ENCODE results near the gene OR1I1. TPM values are rescaled to one million over a fixed set of nuclear protein-coding genes. Genes with fewer than 3 reads are reported as not detected.

Gene OR1I1
- total RNA-seq, 1 experiment from 2014 or later, result not detected

DNA sequence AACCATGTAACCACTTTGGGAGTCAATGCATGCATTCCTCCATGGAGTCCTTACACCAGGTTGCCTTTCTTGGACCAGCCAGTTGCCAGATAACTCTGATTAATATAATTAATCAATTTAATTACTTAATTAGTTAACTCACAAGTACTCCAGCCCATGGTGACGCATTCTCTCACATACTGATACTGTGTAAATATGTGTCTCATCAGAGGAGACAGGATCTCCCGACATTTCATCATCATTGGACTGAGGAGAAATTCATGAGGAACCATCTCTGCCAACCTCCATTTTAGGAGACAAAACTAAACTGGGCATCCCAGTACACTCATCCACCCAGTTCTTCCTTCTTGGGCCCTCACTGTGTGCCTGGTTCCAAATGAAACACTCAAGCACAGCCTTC is 39.2 kb upstream of the OR1I1 start:
- TF ChIP-seq CREM (CRISPR knock-in tag; IDR thresholded peaks at IDR 0.05) (no peak), EMX1 (CRISPR knock-in tag; IDR thresholded peaks at IDR 0.05) (no peak), TEAD4 (CRISPR knock-in tag; IDR thresholded peaks at IDR 0.05) (no peak), ZNF317 (CRISPR knock-in tag; IDR thresholded peaks at IDR 0.05; ENCODE audit: borderline replicate concordance, low read depth) (no peak), NR3C1 (CRISPR knock-in tag; conservative IDR thresholded peaks at IDR 0.05; ENCODE audit: low read depth) (no peak), GRHL2 (CRISPR knock-in tag; IDR thresholded peaks at IDR 0.05; ENCODE audit: insufficient replicate concordance, severe bottlenecking) (no peak), ZNF138 (CRISPR knock-in tag; conservative IDR thresholded peaks at IDR 0.05) (no peak), MXD4 (CRISPR knock-in tag; IDR thresholded peaks at IDR 0.05; ENCODE audit: borderline replicate concordance) (no peak), ZNF263 (CRISPR knock-in tag; IDR thresholded peaks at IDR 0.05; ENCODE audit: low read depth) (no peak)
- TF ChIP-seq, protein P1, sequence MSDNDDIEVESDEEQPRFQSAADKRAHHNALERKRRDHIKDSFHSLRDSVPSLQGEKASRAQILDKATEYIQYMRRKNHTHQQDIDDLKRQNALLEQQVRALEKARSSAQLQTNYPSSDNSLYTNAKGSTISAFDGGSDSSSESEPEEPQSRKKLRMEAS (CRISPR knock-in tag; IDR thresholded peaks at IDR 0.05), result no peak
- TF ChIP-seq, protein P2, sequence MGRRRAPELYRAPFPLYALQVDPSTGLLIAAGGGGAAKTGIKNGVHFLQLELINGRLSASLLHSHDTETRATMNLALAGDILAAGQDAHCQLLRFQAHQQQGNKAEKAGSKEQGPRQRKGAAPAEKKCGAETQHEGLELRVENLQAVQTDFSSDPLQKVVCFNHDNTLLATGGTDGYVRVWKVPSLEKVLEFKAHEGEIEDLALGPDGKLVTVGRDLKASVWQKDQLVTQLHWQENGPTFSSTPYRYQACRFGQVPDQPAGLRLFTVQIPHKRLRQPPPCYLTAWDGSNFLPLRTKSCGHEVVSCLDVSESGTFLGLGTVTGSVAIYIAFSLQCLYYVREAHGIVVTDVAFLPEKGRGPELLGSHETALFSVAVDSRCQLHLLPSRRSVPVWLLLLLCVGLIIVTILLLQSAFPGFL (CRISPR knock-in tag; IDR thresholded peaks at IDR 0.05; ENCODE audit: borderline replicate concordance), result no peak
- TF ChIP-seq, protein P3, sequence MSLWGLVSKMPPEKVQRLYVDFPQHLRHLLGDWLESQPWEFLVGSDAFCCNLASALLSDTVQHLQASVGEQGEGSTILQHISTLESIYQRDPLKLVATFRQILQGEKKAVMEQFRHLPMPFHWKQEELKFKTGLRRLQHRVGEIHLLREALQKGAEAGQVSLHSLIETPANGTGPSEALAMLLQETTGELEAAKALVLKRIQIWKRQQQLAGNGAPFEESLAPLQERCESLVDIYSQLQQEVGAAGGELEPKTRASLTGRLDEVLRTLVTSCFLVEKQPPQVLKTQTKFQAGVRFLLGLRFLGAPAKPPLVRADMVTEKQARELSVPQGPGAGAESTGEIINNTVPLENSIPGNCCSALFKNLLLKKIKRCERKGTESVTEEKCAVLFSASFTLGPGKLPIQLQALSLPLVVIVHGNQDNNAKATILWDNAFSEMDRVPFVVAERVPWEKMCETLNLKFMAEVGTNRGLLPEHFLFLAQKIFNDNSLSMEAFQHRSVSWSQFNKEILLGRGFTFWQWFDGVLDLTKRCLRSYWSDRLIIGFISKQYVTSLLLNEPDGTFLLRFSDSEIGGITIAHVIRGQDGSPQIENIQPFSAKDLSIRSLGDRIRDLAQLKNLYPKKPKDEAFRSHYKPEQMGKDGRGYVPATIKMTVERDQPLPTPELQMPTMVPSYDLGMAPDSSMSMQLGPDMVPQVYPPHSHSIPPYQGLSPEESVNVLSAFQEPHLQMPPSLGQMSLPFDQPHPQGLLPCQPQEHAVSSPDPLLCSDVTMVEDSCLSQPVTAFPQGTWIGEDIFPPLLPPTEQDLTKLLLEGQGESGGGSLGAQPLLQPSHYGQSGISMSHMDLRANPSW (CRISPR knock-in tag; conservative IDR thresholded peaks at IDR 0.05; ENCODE audit: low read depth), result no peak
- TF ChIP-seq, protein P4, sequence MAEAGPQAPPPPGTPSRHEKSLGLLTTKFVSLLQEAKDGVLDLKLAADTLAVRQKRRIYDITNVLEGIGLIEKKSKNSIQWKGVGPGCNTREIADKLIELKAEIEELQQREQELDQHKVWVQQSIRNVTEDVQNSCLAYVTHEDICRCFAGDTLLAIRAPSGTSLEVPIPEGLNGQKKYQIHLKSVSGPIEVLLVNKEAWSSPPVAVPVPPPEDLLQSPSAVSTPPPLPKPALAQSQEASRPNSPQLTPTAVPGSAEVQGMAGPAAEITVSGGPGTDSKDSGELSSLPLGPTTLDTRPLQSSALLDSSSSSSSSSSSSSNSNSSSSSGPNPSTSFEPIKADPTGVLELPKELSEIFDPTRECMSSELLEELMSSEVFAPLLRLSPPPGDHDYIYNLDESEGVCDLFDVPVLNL (CRISPR knock-in tag; IDR thresholded peaks at IDR 0.05; ENCODE audit: borderline replicate concordance, low read depth), result no peak
- ChIA-PET POLR2A (no interaction called here), CTCF (no interaction called here)
- no peaks in the 10 kb centered on the region for H3K9me3 Mint-ChIP-seq
- H3K27ac Mint-ChIP-seq, result no peak overlapping the region
- no peak for ATAC-seq
- H3K36me3 Mint-ChIP-seq, result no peaks in the 10 kb centered on the region
- H3K4me1 Mint-ChIP-seq, result peaks cover 8% of the 10 kb centered on the region
- no peak overlapping the region for H3K4me3 Mint-ChIP-seq
- H3K27me3 Mint-ChIP-seq (ENCODE audit: low read depth), result peaks cover 9% of the 10 kb centered on the region; the same call in 1 of the 2 replicates
- DNase-seq (ENCODE audit: low spot score), result no peak

DNA sequence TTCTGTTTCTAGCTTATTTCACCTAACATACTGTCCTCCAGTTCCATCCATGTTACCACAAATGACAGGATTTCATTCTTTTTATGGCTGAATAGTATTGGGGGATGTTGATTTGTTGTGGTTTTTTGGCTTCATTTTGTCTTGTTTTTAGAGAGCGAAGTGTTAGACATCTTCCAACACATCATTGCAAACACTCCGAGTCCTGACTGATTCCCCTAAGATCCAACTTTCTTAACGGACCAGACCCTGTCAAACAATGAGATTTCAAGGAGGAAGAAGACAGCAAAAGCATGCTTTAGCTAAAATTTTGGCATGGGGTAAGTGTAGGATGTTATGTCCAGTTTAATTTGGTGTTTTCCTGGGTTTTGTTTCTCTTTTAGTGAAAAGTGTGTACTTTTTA is 36.5 kb upstream of the OR1I1 start:
- no peak for ATAC-seq
- no peak for DNase-seq (ENCODE audit: low spot score)
- no peak overlapping the region for H3K27ac Mint-ChIP-seq
- peaks cover 18% of the 10 kb centered on the region; the same call in 1 of the 2 replicates for H3K27me3 Mint-ChIP-seq (ENCODE audit: low read depth)
- H3K36me3 Mint-ChIP-seq, result no peaks in the 10 kb centered on the region
- ChIA-PET POLR2A (no interaction called here), CTCF (no interaction called here)
- no peaks in the 10 kb centered on the region for H3K4me1 Mint-ChIP-seq
- no peak overlapping the region for H3K4me3 Mint-ChIP-seq
- TF ChIP-seq, protein P5, sequence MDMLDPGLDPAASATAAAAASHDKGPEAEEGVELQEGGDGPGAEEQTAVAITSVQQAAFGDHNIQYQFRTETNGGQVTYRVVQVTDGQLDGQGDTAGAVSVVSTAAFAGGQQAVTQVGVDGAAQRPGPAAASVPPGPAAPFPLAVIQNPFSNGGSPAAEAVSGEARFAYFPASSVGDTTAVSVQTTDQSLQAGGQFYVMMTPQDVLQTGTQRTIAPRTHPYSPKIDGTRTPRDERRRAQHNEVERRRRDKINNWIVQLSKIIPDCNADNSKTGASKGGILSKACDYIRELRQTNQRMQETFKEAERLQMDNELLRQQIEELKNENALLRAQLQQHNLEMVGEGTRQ (CRISPR knock-in tag; IDR thresholded peaks at IDR 0.05), result no peak
- TF ChIP-seq, protein P4 (CRISPR knock-in tag; IDR thresholded peaks at IDR 0.05; ENCODE audit: borderline replicate concordance, low read depth), result no peak
- peaks cover 1% of the 10 kb centered on the region for H3K9me3 Mint-ChIP-seq

DNA sequence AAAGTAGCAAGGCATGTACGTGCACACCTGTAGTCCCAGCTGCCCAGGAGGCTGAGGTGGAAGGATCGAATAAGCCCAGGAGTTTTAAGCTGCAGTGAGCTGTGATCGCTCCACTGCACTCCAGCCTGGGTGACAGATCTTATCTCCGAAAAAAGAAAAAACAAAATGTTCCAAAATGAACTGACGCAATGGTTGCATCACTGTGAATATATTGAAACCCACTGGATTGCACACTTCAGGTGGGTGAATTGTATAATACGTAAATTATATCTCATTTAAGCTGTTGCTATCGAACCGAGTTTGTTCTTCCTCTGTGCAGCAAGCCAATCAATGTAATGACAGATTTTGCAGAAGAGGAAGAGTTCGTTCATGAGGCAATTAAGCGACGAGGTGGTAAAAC is 34.3 kb upstream of the OR1I1 start:
- ChIA-PET POLR2A (no interaction called here), CTCF (interaction anchor here (1.3 kb wide), 1 partner anchor 183 kb away, joined by 3 read pairs; no protein-coding TSS in a partner anchor)
- DNase-seq (ENCODE audit: low spot score), result no peak
- peaks cover 19% of the 10 kb centered on the region for H3K9me3 Mint-ChIP-seq
- no peaks in the 10 kb centered on the region for H3K4me1 Mint-ChIP-seq
- H3K27me3 Mint-ChIP-seq (ENCODE audit: low read depth), result peaks cover 35% of the 10 kb centered on the region
- no peaks in the 10 kb centered on the region for H3K36me3 Mint-ChIP-seq
- H3K4me3 Mint-ChIP-seq, result no peak overlapping the region
- TF ChIP-seq ZNF263 (CRISPR knock-in tag; IDR thresholded peaks at IDR 0.05; ENCODE audit: low read depth), result no peak
- ATAC-seq, result no peak
- H3K27ac Mint-ChIP-seq, result no peak overlapping the region
